GM21367 (cell line): Measurements from ENCODE around the gene ZMIZ1.
A peak's percentile ranks its signal among the peaks of the same experiment; 100 is the strongest.

Experiments
- ATAC-seq: cut with Tn5 transposase; IDR thresholded peaks from one replicate; pipeline ENCODE4 v1.9.1; 2021; ENCODE audit not compliant: unreplicated experiment

The ZMIZ1 gene

DNA sequence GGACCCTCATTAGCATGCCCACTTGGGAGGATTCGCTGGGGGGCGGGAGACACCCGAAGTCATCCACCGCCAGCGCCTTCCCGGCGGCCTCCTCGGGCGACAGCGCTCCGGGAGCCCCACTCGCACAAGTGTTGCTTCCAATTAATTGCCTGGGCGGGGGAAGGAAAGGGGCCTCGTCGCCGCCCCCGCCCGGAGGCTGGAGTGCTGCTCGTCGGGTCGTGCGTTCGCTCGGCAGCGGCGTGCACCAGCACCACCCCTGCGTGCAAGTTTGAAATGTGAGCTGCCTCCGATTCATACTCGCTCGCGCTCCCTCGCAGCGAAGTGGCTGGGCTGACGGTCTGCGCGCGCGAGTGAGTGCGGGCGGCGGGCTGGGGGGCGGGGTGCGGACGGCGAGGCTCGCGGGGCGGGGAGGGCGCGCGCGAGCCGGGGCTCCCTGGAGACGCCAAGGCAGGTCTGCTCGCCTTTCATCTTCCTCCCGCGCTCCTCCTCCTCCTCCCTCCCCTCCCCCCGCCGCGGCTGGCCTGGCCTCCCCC lies 173.9 kb downstream of the ZMIZ1 start:
- peak; percentile 15 for ATAC-seq

DNA sequence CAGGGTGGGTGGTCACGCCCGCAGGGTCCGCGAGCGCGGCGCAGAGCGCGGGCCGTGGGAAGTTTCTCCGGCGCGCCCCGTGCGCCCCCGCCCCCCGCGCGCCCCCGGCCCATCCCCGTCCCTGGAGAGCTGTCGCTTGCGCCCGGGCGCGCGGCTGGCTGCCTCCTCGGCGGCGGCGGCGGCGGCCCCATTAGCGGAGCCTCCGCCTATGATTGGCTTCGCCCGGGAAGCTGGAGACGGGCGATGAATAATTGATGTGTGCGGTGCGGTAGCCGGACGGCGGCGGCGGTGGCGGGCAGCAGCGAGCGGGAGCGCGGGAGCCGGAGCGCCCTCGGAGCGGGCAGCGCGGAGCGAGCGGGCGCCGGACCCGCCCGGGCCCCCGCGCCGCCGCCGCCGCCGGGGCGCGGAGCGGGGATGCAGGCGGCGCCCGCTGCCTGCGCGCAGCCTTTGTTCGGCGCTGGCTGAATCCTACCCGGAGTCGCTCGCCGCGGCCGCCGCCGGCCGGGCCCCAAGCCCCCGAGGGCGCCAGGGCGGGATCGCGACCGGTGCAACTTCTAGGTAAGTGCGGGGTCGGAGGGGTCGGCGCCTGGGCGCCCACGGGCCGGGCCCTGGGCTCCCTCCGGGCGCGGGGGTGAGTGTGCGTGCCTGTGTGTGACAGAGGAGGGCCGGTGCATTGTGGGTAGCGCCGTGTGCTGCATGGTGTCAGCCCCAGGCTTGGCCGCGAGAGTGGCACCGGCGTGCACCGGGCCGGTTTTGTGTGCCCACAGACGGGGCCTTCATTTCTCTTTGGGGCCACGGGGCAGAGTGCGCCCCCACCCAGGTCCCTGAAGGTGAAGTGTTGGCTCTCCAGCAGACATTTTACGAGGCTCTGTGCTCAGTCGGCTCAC lies 174.7 kb downstream of the ZMIZ1 start:
- ATAC-seq: peak; percentile 31

DNA sequence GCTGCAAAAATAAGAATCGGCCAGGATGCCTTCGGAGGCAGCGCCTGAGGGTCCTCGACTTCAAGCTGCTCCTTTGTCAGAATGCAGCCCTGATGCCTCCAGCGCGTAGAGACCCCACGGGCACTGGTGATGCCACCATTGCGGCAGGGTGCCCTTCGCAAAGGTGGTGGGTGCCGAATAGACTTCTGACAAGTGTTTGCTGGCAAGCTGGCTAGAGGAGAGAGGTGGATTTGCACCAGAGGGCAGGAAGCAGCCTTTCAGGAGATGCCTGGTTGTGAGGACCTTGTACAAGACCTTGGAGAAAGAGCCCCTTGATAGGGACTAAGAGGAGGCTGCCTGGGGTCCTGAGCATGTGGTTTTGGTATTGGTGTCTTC lies 175.3 kb downstream of the ZMIZ1 start:
- ATAC-seq: no peak

DNA sequence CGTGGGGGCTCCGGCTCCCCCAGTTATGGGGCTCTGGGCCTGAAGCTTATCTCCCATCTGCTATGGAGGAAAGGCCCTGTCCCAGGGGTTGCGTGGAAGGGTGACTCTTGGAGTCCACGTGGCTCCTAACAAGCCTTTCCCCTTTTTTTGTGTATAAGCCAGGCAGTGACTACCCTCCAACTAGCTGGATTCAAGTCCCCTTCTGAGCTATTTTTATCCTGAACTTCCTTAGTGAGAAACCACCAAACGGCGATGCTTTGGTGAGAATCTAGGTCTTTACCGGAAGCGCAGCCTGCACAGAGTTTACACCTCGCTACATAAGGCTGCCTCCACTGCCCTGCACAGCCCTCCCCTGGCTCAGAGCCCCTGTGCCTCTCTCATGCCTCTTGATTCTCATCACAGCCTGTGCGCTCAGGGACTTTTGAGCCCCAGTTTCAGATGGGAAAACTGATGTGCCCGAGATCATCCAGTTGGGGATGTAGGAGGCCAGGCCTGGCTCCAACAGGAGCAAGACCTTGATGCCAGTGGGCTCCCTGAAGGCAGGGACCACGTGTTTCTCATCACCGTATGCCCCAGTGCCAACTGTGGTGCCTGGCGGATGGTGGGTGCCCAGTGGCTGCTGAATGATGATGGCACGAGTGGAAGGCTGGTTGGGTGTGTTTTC lies 176.2 kb downstream of the ZMIZ1 start:
- ATAC-seq: peak; percentile 31

DNA sequence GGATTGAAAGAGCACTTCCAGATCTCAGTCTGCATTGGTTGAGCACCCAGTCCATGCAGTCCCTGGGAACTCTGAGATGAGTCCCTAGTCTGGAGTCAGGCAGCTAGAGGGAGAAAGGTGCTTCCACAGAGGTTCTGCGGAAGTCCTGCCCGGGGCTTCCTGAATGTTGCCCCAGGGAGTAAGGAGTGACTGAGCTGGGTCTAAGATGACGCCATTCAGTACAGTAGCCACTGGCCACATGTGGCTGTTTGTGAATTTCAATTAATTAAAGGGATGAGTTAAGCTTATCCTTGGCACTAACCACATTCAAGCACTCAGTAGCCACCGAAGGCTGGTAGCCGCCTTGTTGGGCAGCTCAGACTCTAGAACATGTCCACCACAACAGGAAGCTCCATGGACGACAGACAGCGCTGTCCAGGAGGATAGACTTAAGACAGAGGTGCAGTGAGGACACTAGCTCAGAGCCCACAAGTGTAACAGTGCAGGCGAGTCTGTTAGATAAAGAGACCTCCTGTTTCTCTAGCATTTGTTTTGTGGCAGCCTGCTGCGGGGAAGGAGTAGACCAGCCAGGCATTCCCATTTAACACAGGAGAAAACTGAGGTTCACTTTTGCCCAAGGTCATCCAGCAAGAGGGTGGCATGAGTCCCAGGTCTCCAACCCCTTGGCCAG lies 176.9 kb downstream of the ZMIZ1 start:
- no peak for ATAC-seq

DNA sequence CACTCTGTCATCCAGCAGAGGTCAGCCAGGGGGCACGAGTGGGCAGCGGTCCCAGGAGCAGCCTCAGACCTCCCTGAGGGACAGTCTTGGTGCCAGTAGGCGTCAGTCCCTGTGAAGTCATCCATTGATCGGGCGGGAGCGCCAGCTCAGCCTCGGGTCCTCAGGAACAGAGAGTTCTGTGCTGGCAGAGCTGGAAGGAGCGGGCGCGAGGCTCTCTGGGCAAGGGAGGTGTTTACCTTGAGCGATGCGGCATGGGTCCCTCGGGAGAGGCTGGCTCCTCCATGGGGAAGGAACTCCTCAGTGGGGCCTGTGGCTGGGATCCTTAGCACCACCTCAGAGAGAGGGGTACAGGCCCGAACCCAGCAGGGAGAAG lies 177.4 kb downstream of the ZMIZ1 start:
- no peak for ATAC-seq

DNA sequence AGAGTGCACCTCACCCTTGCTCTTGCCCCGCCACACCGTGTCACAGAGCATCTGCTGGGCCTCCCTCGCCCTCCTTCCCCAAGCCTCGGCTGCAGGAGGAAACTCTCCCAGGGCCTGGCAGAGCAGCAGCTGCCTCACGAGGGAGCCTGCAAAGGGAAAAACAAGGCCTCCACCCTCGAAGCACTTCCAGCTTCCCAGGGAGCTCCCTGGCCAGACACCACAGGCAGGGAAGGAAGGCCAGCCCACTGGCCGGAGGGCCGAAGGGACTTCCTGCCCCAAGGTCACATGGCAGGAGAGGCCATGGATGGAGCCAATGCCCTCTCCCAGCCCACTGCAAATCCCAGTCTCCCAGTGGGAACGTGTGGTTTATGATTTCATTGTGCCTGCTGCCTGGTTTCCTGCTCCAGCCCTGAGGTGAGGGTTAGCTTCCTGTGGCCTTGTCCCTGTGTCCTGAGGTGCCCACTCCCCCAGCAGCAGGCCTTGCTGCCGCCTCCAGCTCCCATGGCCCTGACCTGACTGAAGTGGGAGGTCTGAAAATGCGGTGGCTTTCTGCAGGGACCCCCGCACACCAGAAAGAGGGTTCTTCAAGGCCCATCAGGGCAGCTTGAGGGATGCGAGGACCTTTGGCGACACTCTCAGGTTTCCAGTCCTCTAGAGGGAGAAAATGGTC lies 178.0 kb downstream of the ZMIZ1 start:
- ATAC-seq: no peak

DNA sequence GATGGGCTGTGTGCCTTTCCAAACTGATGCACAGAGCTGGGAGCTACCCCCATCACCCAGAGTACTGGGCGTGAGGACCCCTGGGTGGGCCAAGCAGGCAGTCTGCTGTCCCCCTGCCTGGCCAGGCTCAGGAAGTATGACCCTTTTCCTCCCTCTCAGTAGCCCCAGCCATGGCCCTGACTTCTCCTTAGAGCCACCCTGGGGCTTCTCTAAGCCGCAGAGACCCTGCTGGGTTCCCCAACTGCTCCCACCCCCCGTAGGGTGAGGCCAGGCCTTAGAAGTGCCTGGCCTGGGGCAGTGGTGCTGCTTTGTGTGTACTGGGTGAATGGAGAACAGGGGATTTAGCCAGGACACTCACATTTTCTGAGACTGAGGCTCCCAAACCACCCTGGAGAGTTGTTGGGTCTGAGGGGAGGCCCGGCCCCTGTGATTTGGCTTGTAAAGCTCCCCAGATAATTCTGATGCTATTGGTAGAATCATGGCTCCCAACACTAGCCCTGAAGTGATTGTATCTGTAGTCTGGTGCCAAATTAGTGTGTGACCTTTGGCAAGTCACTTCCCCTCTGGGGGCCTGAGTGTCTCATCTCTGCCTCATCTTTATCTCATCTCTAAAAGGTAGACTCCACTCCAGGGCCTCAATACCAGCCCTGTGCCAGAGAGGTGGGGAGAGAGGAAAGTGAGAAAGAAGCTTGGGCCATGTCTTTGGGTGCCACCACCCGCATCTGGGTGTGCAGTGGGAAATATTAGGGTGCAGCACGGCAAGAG lies 178.8 kb downstream of the ZMIZ1 start:
- no peak for ATAC-seq

DNA sequence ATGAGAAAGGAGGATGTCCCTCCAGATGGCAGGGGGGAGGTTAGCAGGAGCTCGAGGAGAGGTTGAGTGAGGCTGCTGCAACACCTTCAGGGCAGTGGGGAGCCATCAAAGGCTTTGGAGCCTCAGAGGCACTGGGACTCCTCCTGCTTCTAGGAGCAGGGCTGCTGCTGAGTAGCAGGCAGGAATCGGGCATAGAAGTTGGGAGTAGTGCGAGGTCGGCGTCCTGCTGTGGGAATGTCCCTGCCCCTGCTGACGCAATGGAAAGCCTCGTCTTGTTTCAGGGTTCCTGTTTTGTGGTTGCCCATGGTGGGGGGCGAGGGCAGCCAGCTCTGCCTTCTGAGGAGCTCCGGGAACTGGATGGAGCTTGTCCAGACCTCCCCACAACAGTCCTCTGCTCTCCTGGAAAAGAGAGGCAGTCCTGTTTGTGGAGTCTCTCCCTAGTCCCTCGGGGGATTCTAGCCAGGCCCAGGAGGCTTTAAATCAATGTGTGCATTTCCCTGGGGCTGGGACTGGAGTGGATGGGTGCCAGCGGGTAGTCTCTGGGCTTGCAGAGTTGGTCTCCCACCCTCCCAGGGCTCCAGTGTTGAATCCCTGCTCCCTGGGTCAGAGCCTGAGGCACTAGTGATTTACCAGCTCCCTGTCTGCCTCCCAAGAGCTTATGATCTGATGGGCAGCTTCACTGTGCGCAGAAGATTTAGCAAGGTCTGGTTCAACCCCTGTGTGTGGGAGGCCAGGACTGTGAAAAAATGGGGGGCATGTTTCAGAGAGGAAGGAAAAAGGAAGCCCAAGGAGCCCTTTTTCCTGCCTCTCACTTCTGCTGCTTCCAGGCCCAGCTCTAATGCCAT lies 179.8 kb downstream of the ZMIZ1 start:
- no peak for ATAC-seq

DNA sequence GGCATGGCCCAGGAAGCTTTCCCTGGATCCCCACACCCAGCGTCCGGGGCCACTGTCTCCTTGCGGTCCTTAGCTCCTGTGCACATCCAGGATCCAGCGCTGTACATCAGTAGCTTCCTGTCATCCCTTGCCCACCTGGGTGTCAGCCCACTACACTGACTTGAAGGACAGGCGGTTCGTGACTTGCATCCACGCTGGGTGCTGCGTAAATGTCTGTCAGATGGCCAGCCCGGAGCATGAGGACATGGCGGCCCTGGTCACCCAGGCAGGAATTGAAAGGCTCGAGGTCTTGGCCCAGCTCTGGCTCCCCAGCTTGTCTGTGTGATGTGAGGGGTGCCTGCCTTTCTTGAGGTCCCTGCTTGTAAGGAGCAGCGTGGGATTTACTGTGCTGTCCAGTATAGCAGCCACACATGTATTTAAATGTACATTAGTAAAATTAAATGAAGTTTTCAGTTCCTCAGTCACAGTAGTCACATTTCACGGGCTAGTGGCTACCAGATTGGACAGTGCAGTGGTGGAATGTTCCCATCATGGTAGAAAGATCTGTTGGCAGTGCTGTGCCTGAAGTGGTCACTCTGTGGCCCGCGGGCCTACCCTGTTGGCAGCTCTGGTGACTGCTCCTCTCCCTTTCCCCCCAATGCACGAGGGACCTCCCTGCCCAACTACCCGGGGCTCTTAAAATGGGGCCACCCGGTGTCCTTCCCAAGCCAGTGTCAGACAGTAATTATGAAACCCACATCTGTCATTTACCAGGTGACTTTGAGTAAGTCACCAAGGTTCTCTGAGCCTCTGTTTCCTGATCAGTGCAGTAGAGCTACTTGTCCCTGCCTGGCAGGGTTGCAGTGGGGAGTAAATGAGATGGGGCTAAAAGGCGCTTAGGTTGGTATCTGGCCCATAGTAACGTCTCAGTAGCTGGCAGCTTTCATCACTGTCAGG lies 180.7 kb downstream of the ZMIZ1 start:
- ATAC-seq: peak; percentile 50

DNA sequence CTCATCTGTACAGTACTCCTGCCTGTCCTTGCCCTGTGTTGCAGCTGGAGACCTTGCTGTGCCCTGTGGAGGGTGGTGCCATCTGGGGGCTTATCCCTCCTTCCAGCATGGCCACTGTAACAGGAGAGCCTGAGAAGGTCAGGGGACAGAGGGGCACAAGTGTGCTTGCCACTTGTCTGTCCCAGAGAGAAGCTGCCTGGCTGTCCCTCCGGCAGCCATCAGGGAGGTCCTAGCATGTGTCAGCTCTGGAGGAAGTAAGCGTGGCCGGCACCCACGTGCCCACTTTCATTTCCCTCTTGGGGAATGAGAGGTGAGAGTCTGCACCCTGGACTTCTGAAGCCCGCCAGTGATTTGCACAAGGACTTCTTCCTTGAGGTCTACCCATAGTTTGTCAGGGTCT lies 181.5 kb downstream of the ZMIZ1 start:
- no peak for ATAC-seq

DNA sequence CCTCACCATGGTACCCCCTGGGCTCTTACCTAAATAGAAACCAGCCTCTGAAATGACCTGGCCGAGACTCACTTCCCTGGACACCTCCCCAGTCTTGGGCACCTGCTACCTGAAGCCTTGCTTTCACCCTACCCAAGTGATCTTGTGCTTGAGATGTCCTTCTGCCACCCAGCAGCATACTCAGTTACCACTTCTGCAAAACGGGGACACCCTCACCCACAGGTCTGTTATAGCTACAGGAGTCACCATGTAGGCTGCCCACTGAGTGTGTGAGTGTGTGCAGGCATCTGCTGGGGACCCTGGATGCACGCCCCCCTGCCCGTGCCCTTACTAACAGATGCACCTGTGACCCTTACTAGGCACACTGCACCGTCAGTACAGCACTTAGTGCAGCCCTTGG lies 183.7 kb downstream of the ZMIZ1 start:
- no peak for ATAC-seq

DNA sequence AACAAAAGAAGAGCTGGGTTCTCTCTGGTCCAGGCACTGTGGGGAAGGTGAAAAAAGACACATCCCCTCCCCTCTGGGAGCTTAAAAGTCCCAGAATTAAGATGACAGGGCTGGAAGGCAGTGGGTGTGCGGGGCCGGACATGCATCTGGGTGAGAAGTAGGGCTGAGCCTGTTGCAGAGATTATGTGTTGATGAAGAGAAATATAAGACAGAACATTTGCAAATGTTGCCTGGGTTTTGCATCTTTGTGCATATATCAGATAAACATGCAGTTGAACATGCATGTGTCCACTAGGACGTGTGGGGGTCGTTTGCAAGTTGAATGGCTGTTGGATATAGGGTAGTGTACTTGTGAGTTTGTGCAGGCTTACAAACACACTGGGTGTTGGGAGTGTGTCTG lies 184.2 kb downstream of the ZMIZ1 start:
- ATAC-seq: no peak

DNA sequence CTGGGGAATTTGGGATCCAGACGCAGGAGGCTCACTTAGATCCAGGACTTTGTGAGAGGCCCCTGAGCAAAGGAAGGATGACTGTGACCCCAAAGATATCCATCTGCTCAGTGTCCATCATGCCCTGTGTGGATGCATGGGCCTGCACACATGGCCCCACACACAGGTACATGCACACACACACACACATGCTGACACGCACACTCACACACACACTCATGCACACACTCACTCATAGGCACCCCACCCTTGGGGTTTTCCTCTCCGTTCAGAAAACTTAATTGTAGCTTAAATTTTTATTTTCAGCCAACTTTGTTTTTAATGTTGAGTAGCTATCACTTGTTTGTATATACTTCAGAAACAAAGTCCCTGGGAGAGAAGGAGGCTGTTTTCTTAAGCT lies 184.9 kb downstream of the ZMIZ1 start:
- ATAC-seq: no peak

DNA sequence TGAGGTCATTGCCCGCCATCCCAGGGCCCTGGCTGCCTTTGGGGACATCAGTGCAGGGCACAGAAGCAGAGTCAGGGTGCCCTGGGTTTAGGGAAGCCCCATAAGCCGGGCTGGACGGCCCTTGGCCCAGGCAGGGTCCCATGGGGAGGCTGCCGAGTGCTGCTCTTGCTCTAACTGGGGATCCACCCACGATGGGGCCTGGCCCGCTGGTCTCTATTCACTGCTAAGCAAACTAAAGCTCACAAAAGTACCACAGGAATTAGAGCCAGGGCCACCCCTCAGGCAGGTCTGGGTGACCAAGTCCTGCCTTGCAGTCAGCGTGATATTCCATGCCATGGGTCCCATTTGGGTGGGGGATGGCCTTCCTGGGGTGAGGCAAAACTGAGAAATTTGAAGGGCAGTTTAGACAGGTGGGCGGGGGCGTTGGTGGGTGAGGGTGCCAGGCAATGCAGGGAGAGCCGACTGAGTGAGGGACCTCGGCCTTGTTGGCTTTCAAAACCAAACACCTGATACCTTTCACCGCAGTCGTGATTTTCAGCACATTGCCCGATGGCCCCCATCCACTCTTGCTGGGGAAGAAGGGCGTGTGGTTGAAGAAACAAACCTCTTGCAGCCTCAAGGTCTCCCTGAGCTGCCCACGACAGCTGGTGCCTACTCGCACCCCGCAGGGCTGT lies 185.7 kb downstream of the ZMIZ1 start:
- no peak for ATAC-seq

DNA sequence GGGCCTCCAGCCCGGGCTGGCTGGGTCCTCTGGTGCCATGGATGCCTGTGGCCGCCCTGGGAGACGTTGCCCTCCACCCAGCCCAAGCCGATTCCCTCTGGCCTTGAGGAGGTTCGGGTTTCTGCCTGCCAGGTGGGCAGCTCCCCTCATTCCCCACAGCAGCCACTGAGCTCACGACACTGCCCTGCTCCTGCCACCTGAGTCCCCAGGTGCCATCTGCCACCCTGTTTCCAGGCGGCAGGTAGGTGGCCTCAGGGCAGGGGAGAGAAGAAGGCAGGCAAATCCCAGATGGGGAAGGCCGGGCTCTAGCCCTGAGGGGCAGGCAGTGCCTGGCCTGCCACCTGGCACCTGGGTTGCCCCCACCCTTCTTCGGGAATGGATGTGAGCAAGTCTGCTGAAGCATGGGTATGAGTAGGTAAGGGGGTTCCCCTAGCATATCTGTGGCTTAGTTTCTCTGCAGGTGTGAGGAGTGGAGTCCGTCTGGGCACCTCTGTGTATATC lies 186.3 kb downstream of the ZMIZ1 start:
- ATAC-seq: no peak

DNA sequence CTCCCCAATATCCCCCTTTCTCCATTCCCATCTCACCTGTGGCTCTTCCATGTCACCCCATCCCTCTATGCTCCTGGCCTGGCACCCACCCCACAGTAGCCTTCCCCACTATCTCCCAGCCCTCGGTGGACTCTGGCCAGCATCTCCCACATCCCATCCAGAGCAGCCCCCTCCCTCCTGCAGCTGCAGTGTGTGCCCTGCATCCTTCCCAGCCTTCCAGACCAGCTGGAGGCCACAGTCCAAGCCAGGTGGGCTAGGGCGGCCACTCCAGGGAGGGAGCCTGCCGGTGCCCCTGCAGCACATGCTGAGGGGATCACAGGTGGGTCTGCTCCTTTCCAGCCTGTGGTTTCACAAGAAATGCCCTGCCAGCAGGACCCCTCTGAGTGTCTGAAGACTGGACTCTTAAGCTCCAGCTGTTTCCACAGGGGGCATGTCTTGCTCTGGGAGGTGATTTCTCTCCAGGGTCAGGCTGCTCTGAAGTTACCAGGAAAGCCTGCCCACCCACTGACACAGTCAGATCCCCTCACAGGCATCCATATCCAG lies 187.6 kb downstream of the ZMIZ1 start:
- ATAC-seq: no peak

DNA sequence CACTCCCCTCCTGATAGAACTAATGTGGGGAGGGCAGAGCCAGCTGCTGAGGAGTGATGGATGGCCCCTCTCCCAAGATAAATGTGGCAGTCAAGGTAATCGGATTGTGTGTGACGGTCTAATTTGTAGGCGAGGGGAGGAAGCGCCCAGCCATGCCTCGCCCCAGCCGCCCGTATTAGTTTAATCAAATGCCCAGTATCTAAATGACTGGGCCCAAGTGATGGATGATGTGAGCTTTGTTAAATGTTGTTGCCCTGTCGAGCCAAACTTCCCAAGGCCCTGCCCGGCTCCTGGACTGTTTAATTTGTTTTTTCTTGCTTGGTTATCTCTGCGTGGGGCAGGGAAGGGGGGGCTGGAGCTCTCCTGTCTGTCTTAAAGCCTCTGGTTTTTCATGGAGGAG lies 190.1 kb downstream of the ZMIZ1 start:
- ATAC-seq: no peak
